ENCODE measurements around the gene GPR148. TPM values are rescaled to one million over a fixed set of nuclear protein-coding genes. Genes with fewer than 3 reads are reported as not detected.
A peak's percentile ranks its signal among the peaks of the same experiment; 100 is the strongest.

Gene GPR148
- total and polyA plus RNA-seq, 2 of the 8 experiments (the other 6 are each of a cell fraction or from before 2014, with no cell fraction given): 0.05 TPM; not detected in 1

DNA sequence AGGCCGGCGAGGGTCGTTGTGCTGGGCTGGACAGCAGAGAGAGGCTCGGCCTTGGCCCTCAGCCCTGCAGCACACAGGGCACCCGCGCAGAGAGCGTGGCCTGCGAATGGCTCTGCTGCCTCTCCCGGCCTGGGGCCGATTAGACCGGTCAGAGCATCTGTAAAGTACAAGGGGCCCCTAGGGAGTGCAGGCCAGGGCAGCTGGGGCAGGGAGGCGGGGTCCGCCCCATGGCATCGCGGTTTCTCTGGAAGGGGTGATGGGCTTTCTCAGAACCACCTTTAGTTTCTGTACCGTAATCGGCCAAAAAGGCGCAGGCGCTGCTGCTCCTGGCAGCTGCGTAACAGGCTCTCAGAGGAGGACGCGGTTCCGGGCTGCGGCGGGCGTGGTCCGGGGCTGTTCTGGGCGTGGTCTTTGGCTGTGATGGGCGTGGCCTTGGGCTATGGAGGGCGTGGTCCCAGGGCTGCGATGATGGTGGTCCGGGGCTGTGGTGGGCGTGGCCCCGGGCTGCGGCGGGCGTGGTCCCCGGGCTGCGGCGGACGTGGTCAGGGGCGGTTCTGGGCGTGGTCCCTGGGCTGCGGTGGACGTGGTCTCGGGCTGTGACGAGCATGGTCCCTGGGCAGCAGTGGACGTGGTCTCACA lies 1.5 kb upstream of the GPR148 start (continued):
- no peak for TF ChIP-seq GABPA (IDR thresholded peaks at IDR 0.05; ENCODE audit: borderline replicate concordance, insufficient read depth, low read length)
- no peak for TF ChIP-seq ZNF274 (IDR thresholded peaks at IDR 0.05; ENCODE audit: borderline replicate concordance, extremely low read depth, low read length)
- no peak for TF ChIP-seq KDM1A (IDR thresholded peaks at IDR 0.05; ENCODE audit: borderline replicate concordance, low read length)
- TF ChIP-seq TAF7 (optimal IDR thresholded peaks at IDR 0.05; ENCODE audit: borderline replicate concordance, low read depth, low read length): no peak
- no peak for TF ChIP-seq JUND (IDR thresholded peaks at IDR 0.05; ENCODE audit: low read length)
- TF ChIP-seq RNF2 (IDR thresholded peaks at IDR 0.05; ENCODE audit: borderline replicate concordance, low read depth, low read length, missing control alignments, poor library complexity, severe bottlenecking): no peak
- TF ChIP-seq BACH1 (IDR thresholded peaks at IDR 0.05; ENCODE audit: low read length): no peak
- no peak for TF ChIP-seq NANOG (IDR thresholded peaks at IDR 0.05; ENCODE audit: insufficient read depth, low read depth, low read length, poor library complexity, severe bottlenecking)
- TF ChIP-seq PHF8 (conservative IDR thresholded peaks at IDR 0.05; ENCODE audit: low read depth, low read length): no peak; the same call in 1 of the 2 replicates
- peak; percentile 27; the same call in 1 of the 2 replicates for TF ChIP-seq POLR2AphosphoS5 (IDR thresholded peaks at IDR 0.05; ENCODE audit: low read depth, low read length)
- no peak for TF ChIP-seq SAP30 (IDR thresholded peaks at IDR 0.05; ENCODE audit: insufficient read depth, insufficient replicate concordance, low read length)
- peak; percentile 49; the same call in 1 of the 2 replicates for TF ChIP-seq SP1 (IDR thresholded peaks at IDR 0.05; ENCODE audit: low read depth, low read length)
- TF ChIP-seq, protein P1, sequence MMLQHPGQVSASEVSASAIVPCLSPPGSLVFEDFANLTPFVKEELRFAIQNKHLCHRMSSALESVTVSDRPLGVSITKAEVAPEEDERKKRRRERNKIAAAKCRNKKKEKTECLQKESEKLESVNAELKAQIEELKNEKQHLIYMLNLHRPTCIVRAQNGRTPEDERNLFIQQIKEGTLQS (IDR thresholded peaks at IDR 0.05; ENCODE audit: insufficient read depth, low read depth, low read length): no peak
- TF ChIP-seq, protein P2, sequence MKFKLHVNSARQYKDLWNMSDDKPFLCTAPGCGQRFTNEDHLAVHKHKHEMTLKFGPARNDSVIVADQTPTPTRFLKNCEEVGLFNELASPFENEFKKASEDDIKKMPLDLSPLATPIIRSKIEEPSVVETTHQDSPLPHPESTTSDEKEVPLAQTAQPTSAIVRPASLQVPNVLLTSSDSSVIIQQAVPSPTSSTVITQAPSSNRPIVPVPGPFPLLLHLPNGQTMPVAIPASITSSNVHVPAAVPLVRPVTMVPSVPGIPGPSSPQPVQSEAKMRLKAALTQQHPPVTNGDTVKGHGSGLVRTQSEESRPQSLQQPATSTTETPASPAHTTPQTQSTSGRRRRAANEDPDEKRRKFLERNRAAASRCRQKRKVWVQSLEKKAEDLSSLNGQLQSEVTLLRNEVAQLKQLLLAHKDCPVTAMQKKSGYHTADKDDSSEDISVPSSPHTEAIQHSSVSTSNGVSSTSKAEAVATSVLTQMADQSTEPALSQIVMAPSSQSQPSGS (IDR thresholded peaks at IDR 0.05; ENCODE audit: low read length): no peak
- no peak for TF ChIP-seq BCL11A (IDR thresholded peaks at IDR 0.05; ENCODE audit: low read depth in 2 of 2, low read length in 2 of 2)
- peak; percentile 65; the same call in 1 of the 2 replicates for TF ChIP-seq SP4 (IDR thresholded peaks at IDR 0.05; ENCODE audit: low read length)
- TF ChIP-seq EGR1 (IDR thresholded peaks at IDR 0.05; ENCODE audit: borderline replicate concordance, low read depth, low read length): no peak
- no peak for TF ChIP-seq SRF (IDR thresholded peaks at IDR 0.05; ENCODE audit: low read depth, low read length)
- TF ChIP-seq SP2 (IDR thresholded peaks at IDR 0.05; ENCODE audit: low read length): no peak
- TF ChIP-seq, protein P3, sequence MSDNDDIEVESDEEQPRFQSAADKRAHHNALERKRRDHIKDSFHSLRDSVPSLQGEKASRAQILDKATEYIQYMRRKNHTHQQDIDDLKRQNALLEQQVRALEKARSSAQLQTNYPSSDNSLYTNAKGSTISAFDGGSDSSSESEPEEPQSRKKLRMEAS (IDR thresholded peaks at IDR 0.05): peak; percentile 54; the same call in 1 of the 2 replicates
- no peak for TF ChIP-seq SIX5 (IDR thresholded peaks at IDR 0.05; ENCODE audit: low read depth, low read length)
- TF ChIP-seq TBP (IDR thresholded peaks at IDR 0.05; ENCODE audit: low read depth, low read length): no peak

Data from H1 (cell line).